GM21515 (cell line): ENCODE results near the gene MORN1.

Experiments
- ATAC-seq: cut with Tn5 transposase; IDR thresholded peaks from one replicate; pipeline ENCODE4 v1.9.1; 2021; ENCODE audit not compliant: unreplicated experiment

The MORN1 gene

GRCh38 chr1:2375923-2376260 lies 15.5 kb downstream of the MORN1 start:
- no peak for ATAC-seq

GRCh38 chr1:2375246-2375922 lies 16.0 kb downstream of the MORN1 start:
- no peak for ATAC-seq

- no peak for ATAC-seq
Observed at GRCh38 chr1:2374252-2375155, 16.9 kb downstream of the MORN1 start.

GRCh38 chr1:2373551-2374251 lies 17.7 kb downstream of the MORN1 start:
- ATAC-seq: no peak

DNA sequence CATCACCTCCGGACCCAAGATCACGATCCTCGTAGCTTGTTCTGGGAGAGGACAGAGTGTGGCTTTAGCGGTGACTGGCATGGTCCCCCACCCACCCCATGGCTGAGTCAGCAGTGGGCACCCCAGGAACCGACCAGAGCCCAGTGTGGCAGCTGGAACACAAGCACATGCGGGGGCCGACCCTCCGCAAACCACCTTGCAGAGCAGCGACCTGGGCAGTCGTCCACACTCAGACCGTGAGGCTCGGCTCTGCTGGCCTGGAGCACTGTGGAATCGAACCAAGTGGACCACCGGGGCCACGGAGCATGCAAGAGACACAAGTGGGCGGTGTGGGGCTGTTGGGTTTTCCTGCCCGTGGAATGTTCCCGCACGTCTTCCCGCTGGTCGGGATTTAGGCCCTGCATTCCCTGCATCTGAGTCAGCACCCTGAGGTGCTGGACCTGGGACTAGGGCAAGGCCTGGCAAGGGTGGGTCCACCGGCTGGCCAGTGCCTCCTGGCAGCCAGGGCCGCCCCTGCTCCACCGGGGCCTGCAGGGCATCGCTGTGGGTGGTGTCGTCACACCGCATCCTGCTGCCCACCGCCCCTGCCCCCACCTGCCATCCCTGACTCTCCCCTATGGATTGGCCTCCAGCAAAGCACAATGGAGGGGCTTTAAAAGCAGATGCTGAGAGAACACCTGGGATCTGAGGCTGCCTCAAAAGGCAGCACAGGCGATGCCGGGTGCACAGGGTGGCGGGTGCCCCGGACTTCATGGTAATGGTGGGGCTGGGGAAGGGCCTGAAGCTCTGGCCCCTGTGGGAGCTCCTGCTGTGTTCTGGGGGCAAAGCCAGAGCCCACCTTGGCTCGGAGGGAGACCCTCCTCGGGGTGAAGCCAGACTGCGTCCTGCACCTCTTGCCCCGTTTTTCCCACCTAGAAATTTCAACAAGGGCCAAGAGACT lies 18.5 kb downstream of the MORN1 start:
- no peak for ATAC-seq

GRCh38 chr1:2368053-2368744 lies 23.2 kb downstream of the MORN1 start:
- ATAC-seq: no peak

DNA sequence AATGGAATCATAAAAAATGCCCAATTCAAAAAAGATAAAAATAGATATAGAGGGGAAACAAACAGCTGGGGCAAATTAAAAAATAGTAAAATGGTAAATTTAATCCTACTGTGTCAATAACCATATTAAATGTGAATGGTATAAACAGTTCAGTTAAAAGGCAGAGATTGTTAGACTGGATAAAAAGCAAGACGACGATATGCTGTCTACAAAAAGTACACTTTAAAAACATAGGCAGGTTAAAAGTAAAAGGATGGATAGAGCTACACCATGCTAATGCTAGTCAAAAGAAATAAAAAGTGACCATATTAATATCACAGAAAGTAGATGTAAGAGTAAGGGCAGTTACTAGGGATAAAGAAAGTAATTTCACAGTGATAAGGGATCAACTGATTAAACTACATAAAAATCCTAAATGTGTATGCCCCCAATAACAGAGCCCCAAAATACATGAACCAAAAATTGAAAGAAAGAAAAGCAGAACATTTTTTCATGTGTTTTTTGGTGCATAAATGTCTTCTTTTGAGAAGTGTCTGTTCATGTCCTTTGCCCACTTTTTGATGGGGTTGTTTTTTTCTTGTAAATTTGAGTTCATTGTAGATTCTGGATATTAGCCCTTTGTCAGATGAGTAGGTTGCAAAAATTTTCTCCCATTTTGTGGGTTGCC lies 27.4 kb downstream of the MORN1 start:
- no peak for ATAC-seq

- no peak for ATAC-seq
Observed at GRCh38 chr1:2360588-2361364, 30.6 kb downstream of the MORN1 start.

DNA sequence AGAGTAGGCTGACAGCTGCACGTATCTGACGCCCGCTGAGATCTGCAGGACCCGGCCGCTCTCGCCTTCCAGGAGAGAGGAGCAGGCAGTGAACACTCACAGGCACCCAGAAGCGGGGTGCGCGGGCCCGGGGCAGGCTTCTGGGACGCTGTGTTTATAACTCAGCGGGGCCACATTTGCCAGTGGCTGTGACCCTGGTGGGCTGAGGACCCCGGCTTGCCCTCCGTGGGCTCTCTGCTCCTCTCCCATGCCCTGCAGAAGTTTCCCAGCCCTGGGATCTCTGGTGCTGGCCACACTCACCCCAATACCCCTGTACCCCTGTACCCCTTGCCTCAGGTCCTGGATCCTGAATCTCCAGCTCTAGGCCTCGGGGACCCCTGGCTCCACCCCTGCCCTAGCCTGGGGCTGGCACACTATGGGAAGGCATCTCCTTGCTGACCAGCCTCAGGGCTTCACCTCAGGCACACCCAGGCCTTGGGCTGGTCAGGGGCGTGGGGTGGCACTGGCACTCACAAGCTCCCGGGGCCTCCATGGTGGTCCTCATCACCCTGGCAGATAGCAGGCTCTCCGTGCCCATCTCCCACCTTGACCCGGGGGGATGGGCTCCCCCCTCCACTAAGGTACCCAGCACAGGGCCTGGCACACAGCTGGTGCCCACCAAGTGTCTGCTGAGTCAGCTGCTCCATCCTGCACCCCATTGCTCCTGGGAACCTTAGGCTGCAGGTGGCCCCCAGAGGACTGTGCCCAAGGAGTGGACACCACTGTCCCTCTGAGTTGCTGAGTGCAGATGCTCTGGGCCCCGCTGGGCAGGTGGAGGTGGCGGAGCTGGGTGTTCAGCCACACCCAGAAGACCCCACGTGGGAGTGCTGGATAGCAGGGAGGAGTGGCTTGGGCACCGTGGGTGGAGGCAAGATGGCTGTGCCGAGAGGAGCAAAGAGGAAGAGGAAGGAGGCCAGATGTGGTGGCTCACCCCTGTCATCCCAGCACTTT lies 32.4 kb downstream of the MORN1 start:
- ATAC-seq: no peak

GRCh38 chr1:2358072-2358471 lies 33.3 kb downstream of the MORN1 start:
- ATAC-seq: no peak

DNA sequence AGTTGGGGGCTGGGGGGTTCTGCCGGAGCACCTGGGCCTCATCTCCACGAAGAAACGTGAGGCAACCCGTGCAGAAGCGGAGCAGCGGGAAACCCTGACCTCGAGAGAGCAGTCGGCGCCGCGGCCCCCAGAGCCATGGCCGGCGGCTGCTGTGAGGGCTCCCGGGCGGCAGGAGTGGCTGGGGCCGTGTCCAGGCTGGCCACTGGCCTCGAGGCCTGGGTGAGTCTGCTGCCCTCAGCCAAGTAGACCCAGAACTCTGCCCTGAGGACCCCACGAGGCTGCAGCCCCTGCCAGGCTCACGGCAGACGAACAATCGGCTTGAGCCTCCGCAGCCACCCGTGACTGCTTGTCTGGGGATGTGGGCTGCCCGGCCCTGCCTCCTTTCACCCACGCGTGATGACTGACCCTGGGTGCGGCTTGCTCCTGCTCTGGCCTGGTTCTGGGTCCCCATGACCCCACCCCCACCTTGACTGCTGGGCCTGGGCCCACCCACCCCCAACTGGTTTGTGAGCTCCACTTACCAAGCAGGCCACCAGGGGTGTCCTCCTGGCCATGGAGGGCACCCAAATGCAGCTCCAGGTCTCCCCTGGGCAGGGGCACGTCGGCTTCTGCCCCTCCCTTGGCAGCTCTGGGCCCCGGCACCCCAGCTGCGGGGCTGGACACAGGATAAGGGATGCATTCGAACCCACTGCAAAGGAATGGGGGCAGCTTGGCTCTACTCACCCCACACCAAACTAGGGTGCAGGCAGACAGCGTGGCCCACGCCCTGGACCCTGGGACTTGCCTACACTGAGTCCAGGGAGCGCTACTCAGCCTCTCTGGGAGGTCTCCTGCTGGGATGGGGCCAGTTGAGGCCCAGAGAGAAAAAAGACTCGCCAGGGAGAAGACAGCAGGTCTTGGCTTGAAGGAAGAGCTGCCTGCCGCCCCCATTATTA lies 34.2 kb downstream of the MORN1 start:
- ATAC-seq: no peak

- no peak for ATAC-seq
Observed at GRCh38 chr1:2356401-2356800, 35.0 kb downstream of the MORN1 start.

DNA sequence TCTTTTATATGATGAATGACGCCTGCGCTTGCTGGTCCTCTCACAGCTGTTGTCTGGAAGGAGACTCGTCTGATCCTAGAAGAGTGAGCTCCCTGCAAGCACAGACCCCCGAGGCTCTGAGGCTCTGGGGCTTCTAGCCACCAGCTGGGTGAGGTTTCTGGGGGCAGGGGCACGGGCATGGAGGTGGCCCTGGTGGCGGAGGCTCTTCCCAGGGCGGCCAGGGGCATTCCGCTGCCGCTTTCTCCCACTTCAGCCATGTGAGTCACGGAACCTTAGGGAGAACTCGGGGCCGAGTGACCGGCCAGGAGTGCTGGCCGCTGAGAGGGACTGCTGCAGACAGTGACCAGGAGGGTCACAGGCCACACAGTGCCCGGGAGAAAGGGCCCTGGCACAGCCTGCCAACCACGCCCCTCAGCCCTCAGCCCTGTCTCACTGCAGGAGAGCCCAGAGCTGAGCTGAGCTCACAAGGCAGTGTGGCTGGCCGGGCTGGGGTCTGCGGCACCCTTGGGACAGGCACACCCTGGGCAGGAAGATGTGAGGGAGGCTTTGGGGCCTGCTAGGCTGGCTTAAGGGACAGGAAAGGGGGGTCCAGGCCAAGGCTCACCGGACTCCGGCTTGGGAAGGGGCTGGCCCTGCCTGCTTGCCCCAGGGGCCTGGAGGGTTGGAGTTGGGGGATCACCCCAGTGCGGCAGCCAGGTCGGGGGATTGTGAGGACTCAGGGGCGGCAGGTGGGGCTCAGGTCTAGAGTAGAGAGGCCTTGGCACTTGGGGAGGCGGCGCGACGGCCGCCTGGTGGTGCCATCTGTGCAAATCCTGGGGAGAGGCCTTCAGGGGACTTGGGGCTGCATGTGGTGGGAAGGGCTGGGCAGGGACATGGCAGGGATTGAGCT lies 35.7 kb downstream of the MORN1 start:
- no peak for ATAC-seq

GRCh38 chr1:2354511-2355372 lies 36.6 kb downstream of the MORN1 start:
- ATAC-seq: no peak
